ENCODE measurements around the gene MGAT5B.
"Not testable (repeated sequence)": the region's sequence is repeated elsewhere in the genome, so short reads cannot be mapped to it uniquely, and the experiment has no call there.

Gene MGAT5B, protein sequence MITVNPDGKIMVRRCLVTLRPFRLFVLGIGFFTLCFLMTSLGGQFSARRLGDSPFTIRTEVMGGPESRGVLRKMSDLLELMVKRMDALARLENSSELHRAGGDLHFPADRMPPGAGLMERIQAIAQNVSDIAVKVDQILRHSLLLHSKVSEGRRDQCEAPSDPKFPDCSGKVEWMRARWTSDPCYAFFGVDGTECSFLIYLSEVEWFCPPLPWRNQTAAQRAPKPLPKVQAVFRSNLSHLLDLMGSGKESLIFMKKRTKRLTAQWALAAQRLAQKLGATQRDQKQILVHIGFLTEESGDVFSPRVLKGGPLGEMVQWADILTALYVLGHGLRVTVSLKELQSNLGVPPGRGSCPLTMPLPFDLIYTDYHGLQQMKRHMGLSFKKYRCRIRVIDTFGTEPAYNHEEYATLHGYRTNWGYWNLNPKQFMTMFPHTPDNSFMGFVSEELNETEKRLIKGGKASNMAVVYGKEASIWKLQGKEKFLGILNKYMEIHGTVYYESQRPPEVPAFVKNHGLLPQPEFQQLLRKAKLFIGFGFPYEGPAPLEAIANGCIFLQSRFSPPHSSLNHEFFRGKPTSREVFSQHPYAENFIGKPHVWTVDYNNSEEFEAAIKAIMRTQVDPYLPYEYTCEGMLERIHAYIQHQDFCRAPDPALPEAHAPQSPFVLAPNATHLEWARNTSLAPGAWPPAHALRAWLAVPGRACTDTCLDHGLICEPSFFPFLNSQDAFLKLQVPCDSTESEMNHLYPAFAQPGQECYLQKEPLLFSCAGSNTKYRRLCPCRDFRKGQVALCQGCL

DNA sequence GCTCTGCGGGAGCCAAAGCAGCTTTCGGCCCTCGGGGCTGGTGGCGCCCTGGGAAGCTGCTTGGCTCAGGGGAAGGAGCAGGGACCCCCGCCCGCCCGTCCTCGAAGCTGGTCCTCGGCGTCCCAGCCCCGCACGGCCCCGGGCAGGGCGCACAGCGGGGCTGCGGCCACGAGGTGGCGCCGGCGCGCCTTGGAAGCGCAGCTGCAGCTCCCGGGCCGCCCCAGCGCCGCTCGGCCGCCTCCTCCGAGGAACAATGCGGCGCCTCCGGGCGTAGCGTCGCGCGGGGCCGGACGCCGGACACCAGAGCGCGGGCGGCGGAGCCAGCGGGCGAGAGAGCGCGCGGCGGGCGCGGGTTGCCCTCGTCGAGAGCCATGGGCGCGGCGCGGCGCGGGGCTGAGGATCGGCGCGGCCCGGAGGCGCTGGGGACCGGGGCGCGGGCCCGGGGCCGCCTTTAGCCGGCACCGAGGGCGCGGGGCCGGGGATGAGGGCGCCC, at the start of gene MGAT5B:
MGAT5B (plus strand) TSS at position 229 of the 493 bp plus-strand sequence. CDS start 626 bp downstream, outside the sequence.
- DNase-seq (ENCODE audit: low read depth in 2 of 2), result peak; percentile 70 to 81

DNA sequence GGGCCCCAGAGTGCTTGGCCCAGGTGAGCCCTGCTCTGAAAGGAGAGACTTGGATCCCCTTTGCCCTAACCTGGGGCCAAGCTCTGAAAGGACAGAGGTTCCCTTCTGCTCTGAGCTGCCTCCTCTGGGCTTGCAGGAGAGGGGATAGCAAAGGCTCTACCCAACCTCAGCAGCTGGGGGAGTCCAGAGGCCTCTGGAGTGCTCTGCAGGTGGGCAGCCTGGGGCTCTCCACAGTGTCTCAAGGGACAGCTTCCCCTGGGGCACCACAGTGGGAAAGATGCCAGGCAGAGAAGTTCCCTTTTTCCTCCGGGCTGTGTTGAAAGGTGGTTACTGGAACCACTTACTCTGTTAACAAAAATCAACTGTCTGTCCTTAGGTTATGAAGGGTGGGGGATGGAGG, 48.2 kb upstream of the MGAT5B start:
- DNase-seq (ENCODE audit: low read depth in 2 of 2), result no peak

DNA sequence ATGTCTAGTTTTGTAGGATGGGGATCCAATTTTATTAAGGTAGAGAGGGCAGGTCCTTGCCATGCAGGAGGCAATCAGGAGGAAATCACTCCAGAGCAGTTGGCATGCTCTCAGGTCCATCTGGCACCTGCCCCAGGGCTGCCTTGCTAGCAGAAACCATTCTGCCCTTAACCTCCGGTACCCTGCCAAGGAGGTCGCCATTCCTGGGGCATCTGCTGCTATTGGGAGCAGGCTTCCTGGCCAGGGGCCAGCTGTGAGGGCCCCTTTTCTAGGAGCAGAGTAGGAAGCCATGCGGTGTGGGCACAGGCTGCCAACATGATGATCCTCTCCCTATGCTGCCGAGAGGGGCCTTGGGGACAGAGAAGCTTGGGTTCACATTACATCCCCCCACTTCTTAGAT, 47.6 kb upstream of the MGAT5B start:
- DNase-seq (ENCODE audit: low read depth in 2 of 2), result no peak

DNA sequence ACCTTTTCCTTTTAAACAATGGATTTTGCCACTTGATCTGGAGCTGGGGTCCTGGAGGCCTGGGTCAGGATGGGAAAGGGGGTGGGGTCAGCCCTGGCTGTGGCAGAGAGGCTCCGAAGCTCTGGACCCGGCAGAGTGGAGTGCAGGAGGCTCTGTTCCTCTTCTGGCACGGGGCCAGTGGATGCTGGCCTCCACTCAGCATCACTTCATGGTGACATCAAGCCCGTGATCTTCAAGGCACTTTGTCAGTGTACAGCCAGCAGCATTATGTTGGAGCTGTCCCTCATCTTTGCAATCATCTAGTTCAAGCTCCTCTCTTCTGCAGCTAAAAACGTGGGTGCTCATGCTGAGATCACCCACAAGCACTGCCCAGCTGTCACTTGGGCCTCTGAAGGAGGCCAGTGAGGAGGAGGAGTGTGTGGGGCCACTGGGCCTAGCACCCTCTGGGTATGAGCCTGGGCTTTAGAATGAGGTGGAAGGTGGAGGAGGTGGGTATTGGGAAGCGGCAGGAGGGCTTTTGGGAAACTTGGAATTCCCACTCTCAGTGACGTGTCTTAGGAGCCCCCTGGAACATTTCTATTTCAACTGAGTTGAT, 45.9 kb upstream of the MGAT5B start:
- no peak for DNase-seq (ENCODE audit: low read depth in 2 of 2)

DNA sequence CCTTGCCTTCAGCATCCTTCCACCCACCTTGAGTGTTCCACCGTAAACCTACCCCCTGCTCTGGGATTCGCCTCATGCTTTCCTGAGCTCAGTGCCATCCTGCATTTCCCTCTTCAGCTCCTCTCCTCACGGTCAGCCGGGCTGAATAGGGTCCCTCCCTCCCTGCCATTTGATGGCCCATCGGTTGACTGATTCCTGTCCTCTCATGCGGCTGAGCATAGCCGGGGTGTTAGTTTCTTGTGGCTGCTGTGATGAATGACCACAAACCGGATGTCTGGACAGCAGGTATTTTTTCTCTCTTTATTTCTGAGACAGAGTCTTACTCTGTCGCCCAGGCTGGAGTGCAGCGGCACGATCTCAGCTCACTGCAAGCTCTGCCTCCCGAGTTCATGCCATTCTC, 44.1 kb upstream of the MGAT5B start:
- DNase-seq (ENCODE audit: low read depth in 2 of 2), result no peak

DNA sequence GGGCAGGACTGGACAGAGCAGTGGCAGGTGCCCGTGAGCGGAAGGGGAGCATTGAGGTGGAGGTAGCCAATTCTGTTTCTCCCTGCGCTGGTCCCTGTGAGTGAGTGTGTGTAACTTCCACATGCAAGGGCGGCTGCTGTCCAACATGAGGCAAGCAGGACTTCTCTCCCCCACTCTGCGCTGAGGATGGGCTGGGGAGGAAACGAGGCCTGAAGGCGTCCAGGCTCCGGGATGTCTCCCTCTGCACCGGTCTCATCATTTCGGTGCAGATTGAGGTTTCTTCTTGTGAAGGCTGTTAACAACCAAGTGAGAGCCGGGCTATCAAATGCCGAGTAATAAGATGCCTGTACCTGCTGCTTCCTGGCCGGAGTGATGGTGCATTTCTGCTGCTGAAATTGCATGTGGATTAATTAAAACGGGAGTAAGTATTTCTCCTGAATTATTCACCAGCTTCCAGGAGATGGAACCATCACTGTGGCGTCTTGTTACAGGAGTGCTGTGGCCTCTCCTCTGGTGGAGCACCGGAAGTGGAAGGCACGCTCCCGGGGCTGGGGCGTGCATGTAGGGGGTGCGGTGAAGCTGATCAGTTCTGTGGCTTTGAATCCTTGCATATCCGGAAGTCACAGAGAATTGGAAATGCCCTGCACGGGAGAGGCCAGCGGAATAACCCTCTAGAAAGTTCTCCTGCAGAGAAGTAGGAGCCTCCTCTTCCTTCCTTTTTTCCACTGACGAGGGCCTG, 41.7 kb upstream of the MGAT5B start:
- DNase-seq (ENCODE audit: low read depth in 2 of 2), result no peak

DNA sequence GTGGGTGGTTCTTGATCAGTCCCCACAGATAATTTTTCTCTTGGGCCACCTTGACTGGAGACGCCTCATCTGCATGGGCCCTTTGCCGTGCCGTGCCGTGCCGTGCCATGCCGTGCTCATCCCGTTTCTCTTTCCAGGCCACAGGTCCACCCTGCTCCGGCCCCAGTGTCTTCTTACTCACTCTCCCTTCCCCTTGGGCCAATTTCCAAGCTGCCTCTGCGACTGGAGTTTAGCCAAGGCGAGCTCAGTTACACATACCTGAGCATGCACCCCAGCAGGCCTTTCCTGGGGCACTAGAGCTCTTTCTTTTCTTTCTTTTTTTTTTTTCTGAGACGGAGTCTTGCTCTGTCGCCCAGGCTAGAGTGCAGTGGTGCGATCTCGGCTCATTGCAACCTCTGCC, 40.5 kb upstream of the MGAT5B start:
- no peak for DNase-seq (ENCODE audit: low read depth in 2 of 2)

DNA sequence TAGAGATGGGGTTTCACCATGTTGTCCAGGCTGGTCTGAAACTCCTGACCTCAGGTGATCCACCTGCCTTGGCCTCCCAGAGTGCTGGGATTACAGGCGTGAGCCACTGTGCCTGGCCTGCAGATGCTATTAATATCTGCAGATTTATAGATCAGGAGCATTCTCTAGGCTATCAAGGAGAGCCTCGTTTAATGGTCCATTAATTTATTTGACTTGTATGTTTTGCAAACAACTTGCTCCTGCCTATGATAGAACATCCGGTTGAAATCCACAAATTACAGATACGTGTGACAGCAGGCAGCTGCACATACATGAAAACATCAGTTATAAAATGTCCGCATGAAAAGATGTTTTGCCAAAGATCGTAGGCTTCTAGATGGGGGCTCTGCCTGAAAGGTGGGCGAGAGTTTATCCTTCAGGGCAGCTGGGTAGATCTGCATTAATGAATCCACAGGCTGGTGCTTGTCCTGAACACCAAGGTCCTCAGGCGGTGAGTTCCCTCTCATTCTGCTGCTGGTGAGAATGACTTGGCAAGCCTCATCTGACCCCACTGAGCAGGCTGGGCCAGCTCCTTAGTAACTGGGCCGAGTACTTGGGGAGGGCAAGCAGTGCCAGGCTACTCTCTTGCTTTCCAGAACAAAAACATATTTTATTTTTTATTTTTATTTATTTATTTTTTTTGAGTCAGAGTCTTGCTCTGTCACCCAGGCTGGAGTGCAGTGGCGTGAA, 37.1 kb upstream of the MGAT5B start:
- no peak for DNase-seq (ENCODE audit: low read depth in 2 of 2)

DNA sequence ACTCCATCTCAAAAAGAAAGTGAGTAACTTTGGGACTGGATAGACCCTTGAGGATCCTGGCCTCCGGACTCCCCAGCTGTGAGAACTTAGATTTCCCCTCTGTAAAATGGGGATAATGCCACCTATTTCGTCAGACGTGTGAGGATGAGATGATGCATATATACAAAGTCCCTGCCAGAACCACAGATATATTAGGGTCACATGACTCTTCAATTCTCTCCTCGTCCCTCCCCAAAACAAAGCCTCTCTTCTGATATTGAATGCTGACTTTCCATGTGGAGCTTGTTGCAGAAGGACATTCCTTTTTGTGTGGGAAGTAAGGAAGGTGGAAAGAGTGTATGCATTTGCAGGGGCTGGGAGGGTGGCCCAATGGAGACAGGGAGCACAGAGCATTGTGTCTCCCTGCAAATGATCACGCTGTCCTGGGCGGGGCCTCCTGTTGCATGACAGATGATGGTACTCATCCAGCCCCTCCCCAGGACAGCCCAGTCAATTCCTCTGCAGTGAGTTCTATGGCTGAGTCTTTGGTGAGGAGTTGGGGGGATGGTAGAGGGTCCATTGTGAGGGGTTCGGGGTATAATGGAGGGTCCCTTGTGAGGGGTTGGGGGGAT, 35.1 kb upstream of the MGAT5B start:
- no peak for DNase-seq (ENCODE audit: low read depth in 2 of 2)

DNA sequence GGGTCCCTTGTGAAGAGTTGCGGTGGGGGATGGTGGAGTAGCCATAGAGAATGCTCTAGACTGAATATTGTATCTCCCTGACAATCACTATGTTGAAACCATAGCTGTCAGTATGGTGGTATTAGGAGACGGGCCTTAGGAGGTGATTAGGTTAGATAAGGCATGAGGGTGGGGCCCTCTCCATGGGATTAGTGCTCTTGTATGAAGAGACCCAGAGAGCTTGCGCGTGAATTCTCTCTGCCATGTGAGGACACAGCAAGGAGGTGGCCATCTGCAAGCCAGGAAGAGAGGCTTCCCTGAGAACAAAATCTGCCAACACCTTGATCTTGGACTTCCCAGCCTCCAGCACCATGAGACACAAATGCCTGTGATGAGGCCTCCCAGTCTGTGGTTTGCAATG, 34.5 kb upstream of the MGAT5B start:
- DNase-seq (ENCODE audit: low read depth in 2 of 2), result no peak

DNA sequence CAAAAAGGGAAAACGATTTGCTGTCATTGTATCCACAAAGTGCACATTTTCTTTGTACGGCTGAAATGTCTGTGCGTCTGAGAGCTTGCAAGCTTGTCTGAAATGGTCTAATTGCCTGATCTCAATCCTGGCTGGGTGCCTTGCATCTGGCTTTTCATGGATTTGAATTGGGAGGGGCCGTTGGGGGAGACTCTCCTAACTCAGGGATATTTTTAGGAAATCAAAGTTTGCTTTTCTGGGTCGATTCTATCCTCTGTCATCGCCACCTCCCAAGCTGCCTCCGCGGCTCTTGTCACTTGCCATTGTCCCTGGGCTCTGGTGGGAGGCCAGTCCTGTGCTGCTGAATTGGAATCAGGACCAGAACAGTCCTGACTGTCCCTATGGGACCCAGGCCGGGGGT, 33.3 kb upstream of the MGAT5B start:
- DNase-seq (ENCODE audit: low read depth in 2 of 2), result no peak

DNA sequence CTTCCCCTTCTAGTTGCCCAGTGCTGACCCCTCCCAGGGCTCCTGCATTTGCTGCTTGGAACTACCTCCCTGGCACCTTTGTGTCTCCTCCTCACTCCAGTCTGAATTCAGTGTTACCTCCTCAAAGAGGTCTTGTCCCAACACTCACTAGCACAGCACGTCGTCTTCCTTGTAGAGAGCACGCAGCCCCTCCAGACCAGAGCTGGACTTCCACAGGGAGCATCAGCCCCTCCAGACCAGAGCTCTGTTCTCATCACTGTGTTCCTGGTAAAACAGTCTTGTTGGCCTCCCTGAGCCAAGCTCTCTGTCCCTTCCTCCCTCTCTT, 27.8 kb upstream of the MGAT5B start:
- no peak for DNase-seq (ENCODE audit: low read depth in 2 of 2)

DNA sequence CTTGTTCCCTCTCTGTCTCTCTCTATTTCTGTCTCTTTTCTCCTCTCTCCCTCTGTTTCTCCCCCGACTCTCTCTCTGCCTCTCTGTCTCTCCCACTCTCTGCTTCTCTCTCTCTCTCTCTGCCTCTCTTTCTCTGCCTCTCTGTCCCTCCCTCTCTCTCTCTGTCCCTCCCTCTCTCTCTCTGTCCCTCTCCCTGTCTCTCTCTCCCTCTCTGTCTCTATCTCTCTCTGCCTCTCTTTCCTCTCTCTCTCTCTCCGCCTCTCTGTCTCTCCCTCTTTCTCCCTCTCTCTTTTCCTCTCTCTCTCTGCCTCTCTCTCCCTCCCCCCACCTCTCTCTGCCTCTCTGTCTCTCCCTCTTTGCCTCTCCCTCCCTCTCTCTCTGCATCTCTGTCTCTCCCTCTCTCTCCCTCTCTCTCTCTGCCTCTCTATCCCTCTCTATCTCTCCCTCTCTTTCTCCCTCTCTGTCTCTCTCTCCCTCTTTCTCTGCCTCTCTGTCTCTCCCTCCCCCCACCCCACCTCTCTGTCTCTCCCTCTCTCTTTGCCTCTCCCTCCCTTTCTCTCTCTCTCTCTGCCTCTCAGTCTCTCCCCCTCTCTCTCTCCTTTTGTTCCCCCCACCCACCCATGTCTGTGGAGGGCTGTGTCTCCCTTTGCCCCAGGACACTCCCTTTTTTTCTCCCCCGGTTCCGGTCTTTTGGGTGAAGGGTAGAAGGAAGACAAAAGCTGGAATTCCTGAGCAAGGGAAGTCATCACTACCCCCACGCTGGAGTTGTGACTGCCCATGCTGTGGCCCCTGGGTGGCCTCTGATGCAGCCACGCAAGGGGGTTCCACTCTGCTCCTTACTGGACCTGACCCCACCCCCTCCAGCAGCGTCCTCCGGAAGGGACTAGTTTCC, 27.1 kb upstream of the MGAT5B start:
- no peak for DNase-seq (ENCODE audit: low read depth in 2 of 2)

DNA sequence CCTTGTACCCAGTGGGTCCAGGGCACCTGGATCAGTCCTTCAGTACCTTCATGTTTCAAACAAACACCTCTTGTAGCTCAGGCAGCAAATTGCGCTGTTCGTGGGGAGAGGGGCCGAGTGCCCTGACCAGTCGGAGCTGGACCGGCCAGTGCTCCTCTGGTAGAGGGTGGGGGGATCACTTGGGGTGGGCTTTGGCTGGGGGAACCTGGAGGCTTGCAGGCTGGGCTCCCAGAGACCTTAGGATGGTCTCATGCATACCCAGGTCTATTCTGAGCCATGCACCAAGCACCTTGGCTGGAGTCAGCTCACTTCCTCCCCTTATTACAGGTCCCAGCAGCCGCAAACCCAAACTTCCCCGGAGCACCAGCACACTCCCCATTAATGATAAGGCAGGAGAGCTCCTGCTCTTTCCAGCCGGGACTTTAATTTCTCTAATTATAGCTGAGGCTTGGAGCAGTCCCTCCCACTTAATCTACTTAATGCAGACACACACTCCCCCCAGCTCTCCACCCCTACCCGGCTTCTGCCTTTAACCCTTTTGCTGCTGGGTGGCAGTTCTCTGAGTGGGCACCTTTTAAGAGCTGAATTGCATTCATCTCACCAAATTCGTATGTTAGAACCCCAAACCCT, 26.3 kb upstream of the MGAT5B start:
- no peak for DNase-seq (ENCODE audit: low read depth in 2 of 2)

DNA sequence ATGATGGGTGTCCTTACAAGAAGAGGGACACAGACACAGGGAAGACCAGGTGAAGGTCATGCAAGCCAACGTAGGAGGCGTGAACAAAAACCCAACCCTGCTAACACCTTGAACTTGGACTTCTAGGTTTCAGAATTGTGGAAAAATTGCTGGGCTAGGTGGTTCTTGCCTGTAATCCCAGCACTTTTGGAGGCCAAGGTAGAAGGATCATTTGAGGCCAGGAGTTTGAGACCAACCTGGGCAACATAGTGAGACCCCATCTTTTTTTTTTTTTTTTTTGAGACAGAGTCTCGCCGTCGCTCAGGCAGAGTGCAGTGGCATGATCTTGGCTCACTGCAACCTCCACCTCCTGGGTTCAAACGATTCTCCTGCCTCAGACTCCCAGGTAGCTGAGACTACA, 25.1 kb upstream of the MGAT5B start:
- not testable (repeated sequence) for DNase-seq (ENCODE audit: low read depth in 2 of 2)

DNA sequence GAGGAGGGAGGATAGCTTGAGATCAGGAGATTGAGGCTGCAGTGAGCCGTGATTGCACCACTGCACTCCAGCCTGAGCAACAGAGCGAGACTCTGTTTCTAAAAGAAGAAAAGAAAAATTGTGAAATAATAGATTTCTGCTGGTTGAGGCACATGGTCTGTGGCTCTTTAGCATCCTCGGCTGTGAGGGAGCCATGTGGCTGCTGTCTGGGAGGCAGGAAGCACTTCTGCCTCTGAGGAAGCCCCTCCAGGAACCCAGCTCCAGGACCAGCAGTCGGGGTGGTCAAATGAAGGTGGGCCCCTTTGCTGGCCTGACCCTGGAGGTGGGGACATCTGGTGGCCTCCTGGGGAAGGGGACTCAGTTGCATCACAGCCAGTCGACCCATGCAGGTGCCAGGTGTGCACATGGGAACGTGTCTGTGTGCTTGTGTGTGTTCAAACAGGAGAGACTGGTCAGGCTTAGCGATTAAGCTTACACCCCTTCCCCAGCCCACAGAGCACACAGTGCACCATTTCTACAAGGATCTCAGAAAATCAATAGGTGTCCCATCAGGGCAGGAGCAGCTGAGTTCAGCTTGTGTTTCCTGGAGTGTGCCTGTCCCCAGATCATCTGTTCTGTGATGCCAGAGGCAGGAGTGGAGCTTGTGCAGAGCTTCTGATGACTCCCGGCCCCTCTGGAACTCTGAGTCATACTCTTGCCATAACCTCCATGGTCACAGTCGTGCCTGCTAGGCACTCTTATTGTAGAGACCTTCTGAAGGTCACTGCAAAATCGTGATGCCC, 24.3 kb upstream of the MGAT5B start:
- DNase-seq (ENCODE audit: low read depth in 2 of 2), result no peak

DNA sequence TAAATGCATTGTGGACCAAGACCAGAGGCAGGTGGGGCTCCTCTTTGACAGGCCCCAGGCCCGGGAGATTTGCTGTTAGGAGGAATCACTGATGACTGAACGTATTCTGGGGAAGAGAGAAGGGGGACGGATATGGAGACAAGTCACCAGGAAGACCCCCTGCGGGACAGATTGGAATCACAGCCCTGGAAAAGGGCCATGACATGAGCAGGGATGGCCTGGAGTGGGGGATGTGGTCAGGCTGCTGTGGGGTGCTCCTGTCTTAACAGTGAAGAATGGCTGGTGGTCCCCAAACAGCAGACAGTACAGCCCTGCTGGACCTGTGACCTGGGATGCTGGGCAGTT, 23.7 kb upstream of the MGAT5B start:
- no peak for DNase-seq (ENCODE audit: low read depth in 2 of 2)

DNA sequence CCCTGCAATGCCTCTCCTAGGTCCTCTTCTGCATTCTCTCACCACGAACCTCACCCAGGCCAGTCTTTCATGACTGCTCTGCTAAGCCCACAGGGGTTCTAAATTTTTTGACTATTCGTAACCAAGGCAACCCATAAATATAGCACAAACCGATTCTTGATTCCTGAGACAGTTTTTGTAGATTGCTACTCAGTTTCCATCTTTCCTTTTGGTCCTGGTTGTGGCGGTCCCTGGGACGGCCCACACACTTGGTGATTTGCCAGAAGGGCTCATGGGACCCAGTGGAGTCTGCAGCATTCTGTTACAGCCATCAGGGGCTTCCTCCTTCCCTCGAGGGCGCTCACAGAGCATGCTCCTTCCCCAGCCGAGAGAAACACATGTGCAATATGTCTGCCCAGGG, 23.4 kb upstream of the MGAT5B start:
- no peak for DNase-seq (ENCODE audit: low read depth in 2 of 2)

DNA sequence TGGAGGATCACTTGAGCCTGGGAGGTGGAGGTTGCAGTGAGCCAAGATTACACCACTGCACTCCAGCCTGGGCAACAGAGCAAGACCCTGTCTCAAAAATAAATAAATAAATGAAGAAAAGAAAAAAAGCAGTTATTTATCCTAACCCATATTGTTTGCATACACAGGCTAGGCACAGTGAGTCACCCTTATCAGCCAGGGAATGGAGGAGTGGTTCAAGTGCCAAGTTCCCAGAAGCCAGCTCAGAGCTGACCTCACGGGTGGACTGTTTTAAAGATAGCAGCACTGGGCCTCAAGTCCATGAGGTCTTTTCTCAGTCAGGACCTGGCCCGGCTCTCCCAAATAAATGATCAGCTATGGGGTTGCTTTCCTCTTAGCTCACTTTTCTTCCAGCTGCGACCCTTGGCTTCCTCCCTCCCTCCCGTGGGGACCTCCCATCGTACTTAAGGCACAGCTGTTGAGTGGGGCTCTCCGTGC, 22.6 kb upstream of the MGAT5B start:
- DNase-seq (ENCODE audit: low read depth in 2 of 2), result no peak
